Measurements from ENCODE around the gene B4GALNT4.
"Not testable (repeated sequence)": the region's sequence is repeated elsewhere in the genome, so short reads cannot be mapped to it uniquely, and the experiment has no call there.

The B4GALNT4 gene

DNA sequence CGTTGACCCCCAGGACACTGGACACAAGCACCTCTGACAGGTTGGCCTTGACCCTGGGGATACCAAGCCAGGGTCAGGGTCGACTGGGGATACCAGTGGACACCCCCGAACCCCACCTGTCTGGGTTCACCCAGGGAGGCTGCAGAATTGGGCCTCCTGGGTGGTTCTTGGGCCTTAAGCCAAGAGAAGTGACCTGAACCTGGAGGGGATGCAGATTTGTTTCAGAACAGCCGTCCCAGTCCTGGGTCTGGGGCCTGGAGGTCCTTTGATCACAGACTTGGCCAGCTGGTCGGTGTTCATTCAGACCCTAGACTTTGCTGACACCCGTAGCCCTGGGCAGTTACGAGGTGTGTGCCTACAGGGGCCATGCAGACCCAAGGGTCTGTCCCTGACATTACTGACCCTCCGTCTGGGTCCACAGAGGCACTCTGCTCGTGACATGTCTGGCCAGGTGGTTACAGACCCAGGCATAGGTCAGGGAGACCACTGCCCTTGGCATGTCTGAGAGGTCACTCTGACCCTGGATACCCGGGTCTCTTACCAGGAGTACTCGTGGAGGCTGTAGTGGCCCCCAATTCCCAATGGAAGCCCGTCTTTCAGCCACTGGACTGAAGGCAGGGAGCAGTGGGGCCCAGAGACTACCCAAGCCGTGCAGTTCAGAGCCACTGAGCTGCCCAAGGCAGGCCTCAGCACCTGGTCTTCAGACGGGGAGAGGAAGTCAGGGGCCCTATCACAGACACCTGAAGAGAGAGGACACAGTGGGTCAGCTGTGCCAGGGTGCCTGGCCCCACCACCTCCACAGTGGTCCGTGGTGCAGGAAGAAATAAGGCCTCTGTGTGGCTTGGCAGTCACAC, 39.1 kb downstream of the B4GALNT4 start:
- H3K4me1 ChIP-seq (ENCODE audit: insufficient read depth, low read length, severe bottlenecking), result peaks cover 11% of the 10 kb centered on the region
- H3F3A ChIP-seq (ENCODE audit: insufficient read depth, low read length), result no peaks in the 10 kb centered on the region
- TF ChIP-seq, protein P1, sequence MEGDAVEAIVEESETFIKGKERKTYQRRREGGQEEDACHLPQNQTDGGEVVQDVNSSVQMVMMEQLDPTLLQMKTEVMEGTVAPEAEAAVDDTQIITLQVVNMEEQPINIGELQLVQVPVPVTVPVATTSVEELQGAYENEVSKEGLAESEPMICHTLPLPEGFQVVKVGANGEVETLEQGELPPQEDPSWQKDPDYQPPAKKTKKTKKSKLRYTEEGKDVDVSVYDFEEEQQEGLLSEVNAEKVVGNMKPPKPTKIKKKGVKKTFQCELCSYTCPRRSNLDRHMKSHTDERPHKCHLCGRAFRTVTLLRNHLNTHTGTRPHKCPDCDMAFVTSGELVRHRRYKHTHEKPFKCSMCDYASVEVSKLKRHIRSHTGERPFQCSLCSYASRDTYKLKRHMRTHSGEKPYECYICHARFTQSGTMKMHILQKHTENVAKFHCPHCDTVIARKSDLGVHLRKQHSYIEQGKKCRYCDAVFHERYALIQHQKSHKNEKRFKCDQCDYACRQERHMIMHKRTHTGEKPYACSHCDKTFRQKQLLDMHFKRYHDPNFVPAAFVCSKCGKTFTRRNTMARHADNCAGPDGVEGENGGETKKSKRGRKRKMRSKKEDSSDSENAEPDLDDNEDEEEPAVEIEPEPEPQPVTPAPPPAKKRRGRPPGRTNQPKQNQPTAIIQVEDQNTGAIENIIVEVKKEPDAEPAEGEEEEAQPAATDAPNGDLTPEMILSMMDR (IDR thresholded peaks at IDR 0.05; ENCODE audit: low read length), result no peak
- TF ChIP-seq EZH2 (IDR thresholded peaks at IDR 0.05; ENCODE audit: borderline replicate concordance, low read length), result no peak
- H3K9ac ChIP-seq (ENCODE audit: low read length), result no peak overlapping the region
- no peak overlapping the region for H3K27ac ChIP-seq (ENCODE audit: low read depth, low read length, poor library complexity, severe bottlenecking)
- no peak overlapping the region for H3K4me3 ChIP-seq (ENCODE audit: low read depth, low read length, poor library complexity, severe bottlenecking)
- H3K9me3 ChIP-seq (ENCODE audit: low read length), result no peaks in the 10 kb centered on the region
- H2AFZ ChIP-seq (ENCODE audit: low read length), result no peak overlapping the region
- no peaks in the 10 kb centered on the region for H4K20me1 ChIP-seq (ENCODE audit: insufficient read depth, low read length)
- H3K27me3 ChIP-seq (ENCODE audit: insufficient read depth, low read length), result no peaks in the 10 kb centered on the region; the same call in 1 of the 2 replicates
- no peaks in the 10 kb centered on the region for H3K9me2 ChIP-seq (ENCODE audit: low read depth, low read length)
- H3K4me2 ChIP-seq (ENCODE audit: low read length), result no peak overlapping the region
- H3K79me2 ChIP-seq (ENCODE audit: insufficient read depth, low read length), result no peaks in the 10 kb centered on the region
- no peaks in the 10 kb centered on the region for H3K36me3 ChIP-seq (ENCODE audit: insufficient read depth, low read length)

DNA sequence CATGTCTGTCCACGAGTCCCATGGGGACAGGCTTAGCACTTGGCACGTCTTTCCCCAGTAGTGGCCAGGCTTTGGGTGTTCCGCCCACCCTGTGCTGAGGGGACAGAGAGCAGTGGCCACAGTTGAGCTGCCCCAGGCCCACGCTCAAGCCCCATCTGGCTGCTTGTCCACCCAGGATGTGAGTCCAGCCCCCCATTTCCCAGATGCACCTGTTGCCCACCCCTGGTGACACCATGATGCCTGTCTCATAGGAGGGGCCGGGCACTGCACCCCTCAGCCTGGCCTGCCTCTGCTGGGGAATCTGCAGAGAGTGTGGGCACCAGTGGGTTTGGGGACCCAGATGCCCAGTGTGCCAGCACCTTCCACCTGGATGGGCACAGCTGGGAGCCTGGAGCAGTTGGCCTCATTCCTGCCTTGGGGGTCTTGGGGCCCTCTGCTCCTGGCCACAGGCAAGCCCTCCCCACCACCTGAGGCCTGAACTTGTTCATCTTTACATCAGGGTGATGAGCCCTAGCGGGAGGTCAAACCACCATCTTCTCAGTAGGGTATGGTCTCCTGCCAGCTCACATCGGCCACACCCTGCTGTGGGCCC, 39.8 kb downstream of the B4GALNT4 start:
- no peak for TF ChIP-seq EZH2 (IDR thresholded peaks at IDR 0.05; ENCODE audit: borderline replicate concordance, low read length)
- TF ChIP-seq, protein P1 (IDR thresholded peaks at IDR 0.05; ENCODE audit: low read length), result no peak
- H3K79me2 ChIP-seq (ENCODE audit: insufficient read depth, low read length), result no peaks in the 10 kb centered on the region
- no peak overlapping the region for H3K4me2 ChIP-seq (ENCODE audit: low read length)
- no peak overlapping the region for H3K27ac ChIP-seq (ENCODE audit: low read depth, low read length, poor library complexity, severe bottlenecking)
- no peak overlapping the region for H3K4me3 ChIP-seq (ENCODE audit: low read depth, low read length, poor library complexity, severe bottlenecking)
- no peak overlapping the region for H3K9ac ChIP-seq (ENCODE audit: low read length)
- H3K9me2 ChIP-seq (ENCODE audit: low read depth, low read length), result no peaks in the 10 kb centered on the region
- H3K9me3 ChIP-seq (ENCODE audit: low read length), result no peaks in the 10 kb centered on the region
- H3K4me1 ChIP-seq (ENCODE audit: insufficient read depth, low read length, severe bottlenecking), result peaks cover 11% of the 10 kb centered on the region
- H3K27me3 ChIP-seq (ENCODE audit: insufficient read depth, low read length), result no peaks in the 10 kb centered on the region; the same call in 1 of the 2 replicates
- H3F3A ChIP-seq (ENCODE audit: insufficient read depth, low read length), result no peaks in the 10 kb centered on the region
- no peaks in the 10 kb centered on the region for H3K36me3 ChIP-seq (ENCODE audit: insufficient read depth, low read length)
- no peak overlapping the region for H2AFZ ChIP-seq (ENCODE audit: low read length)
- H4K20me1 ChIP-seq (ENCODE audit: insufficient read depth, low read length), result no peaks in the 10 kb centered on the region

DNA sequence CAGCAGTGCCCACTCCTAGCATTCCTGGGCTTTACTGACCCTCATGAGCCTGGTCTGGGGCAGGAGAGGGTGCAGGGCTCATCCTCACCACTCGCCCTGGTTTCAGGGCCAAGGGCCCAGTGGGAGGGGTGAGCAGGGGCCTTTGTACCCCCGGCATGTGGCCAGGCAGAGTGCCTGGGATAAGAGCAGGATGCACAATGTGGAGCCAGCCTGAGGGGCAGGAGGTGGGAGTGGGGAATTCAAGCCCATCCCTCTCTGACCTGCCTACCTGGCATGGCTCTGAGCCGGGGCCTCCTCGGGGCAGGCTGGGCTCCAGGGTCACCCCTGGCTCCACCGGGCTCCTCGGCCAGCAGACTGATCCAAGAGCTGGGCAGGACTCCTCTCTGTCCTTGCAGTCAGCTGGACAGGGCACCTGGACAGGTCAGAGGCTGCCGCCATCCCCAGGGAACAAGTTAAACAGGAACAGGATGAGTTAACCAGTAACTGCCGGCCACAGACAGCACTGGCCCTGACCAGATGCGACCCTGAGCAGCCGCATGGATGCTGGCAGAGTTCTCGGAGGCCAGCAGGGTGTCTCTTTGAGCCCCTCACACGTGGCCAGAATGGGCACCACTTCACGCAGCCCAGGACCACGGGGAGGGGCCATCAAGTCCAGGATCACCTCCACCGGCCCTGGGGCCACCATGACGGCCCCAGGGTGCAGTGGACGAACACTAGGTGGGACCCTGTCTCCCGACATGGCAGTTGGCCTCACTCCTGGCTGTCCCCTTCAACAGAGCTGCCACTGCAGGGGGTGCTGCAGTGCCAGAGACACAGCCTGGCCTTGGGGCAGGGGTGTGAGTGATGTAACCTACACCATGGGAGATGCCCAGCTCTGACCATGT, 40.5 kb downstream of the B4GALNT4 start:
- no peaks in the 10 kb centered on the region for H3K9me3 ChIP-seq (ENCODE audit: low read length)
- H3K4me1 ChIP-seq (ENCODE audit: insufficient read depth, low read length, severe bottlenecking), result peaks cover 11% of the 10 kb centered on the region

DNA sequence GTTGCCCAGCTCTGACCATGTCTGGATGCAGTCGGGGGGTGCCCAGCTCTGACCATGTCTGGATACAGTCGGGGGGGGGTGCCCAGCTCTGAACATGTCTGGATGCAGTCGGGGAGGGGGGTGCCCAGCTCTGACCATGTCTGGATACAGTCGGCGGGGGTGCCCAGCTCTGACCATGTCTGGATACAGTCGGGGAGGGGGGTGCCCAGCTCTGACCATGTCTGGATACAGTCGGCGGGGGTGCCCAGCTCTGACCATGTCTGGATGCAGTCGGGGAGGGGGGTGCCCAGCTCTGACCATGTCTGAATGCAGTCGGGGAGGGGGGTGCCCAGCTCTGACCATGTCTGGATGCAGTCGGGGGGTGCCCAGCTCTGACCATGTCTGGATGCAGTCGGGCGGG, 41.4 kb downstream of the B4GALNT4 start:
- H4K20me1 ChIP-seq (ENCODE audit: insufficient read depth, low read length); H3K36me3 ChIP-seq (ENCODE audit: insufficient read depth, low read length); H3K4me3 ChIP-seq (ENCODE audit: low read depth, low read length, poor library complexity, severe bottlenecking); H3K9me3 ChIP-seq (ENCODE audit: low read length); H3K27ac ChIP-seq (ENCODE audit: low read depth, low read length, poor library complexity, severe bottlenecking); H3K9ac ChIP-seq (ENCODE audit: low read length); H3K27me3 ChIP-seq (ENCODE audit: insufficient read depth, low read length); H2AFZ ChIP-seq (ENCODE audit: low read length); H3K4me2 ChIP-seq (ENCODE audit: low read length); H3K79me2 ChIP-seq (ENCODE audit: insufficient read depth, low read length); H3K9me2 ChIP-seq (ENCODE audit: low read depth, low read length); H3F3A ChIP-seq (ENCODE audit: insufficient read depth, low read length): not testable (repeated sequence)
- peaks cover 11% of the 10 kb centered on the region for H3K4me1 ChIP-seq (ENCODE audit: insufficient read depth, low read length, severe bottlenecking)

More for the DNA sequence above, 40.5 kb downstream of the B4GALNT4 start:
- Histone ChIP-seq H3K79me2 (ENCODE audit: insufficient read depth, low read length) (no peaks in the 10 kb centered on the region), H3F3A (ENCODE audit: insufficient read depth, low read length) (no peaks in the 10 kb centered on the region), H3K27ac (ENCODE audit: low read depth, low read length, poor library complexity, severe bottlenecking) (no peak overlapping the region), H3K9me2 (ENCODE audit: low read depth, low read length) (no peaks in the 10 kb centered on the region), H3K4me2 (ENCODE audit: low read length) (no peak overlapping the region), H3K36me3 (ENCODE audit: insufficient read depth, low read length) (no peaks in the 10 kb centered on the region), H2AFZ (ENCODE audit: low read length) (no peak overlapping the region), H3K27me3 (ENCODE audit: insufficient read depth, low read length) (no peaks in the 10 kb centered on the region; the same call in 1 of the 2 replicates), H3K4me3 (ENCODE audit: low read depth, low read length, poor library complexity, severe bottlenecking) (no peak overlapping the region), H4K20me1 (ENCODE audit: insufficient read depth, low read length) (no peaks in the 10 kb centered on the region), H3K9ac (ENCODE audit: low read length) (no peak overlapping the region)
- no peak for TF ChIP-seq EZH2 (IDR thresholded peaks at IDR 0.05; ENCODE audit: borderline replicate concordance, low read length)
- TF ChIP-seq, protein P1 (IDR thresholded peaks at IDR 0.05; ENCODE audit: low read length), result no peak

DNA sequence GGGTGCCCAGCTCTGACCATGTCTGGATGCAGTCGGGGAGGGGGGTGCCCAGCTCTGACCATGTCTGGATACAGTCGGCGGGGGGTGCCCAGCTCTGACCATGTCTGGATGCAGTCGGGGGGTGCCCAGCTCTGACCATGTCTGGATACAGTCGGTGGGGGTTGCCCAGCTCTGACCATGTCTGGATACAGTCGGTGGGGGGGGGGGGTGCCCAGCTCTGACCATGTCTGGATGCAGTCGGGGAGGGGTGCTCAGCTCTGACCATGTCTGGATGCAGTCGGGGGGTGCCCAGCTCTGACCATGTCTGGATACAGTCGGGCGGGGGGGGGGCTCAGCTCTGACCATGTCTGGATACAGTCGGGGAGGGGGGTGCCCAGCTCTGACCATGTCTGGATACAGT, 42.2 kb downstream of the B4GALNT4 start:
- H3K27ac ChIP-seq (ENCODE audit: low read depth, low read length, poor library complexity, severe bottlenecking); H3K27me3 ChIP-seq (ENCODE audit: insufficient read depth, low read length); H3K9me3 ChIP-seq (ENCODE audit: low read length); H3K79me2 ChIP-seq (ENCODE audit: insufficient read depth, low read length); H3K4me1 ChIP-seq (ENCODE audit: insufficient read depth, low read length, severe bottlenecking); H3K9me2 ChIP-seq (ENCODE audit: low read depth, low read length); H3K4me2 ChIP-seq (ENCODE audit: low read length); H4K20me1 ChIP-seq (ENCODE audit: insufficient read depth, low read length); H2AFZ ChIP-seq (ENCODE audit: low read length); H3F3A ChIP-seq (ENCODE audit: insufficient read depth, low read length); H3K4me3 ChIP-seq (ENCODE audit: low read depth, low read length, poor library complexity, severe bottlenecking); H3K9ac ChIP-seq (ENCODE audit: low read length); H3K36me3 ChIP-seq (ENCODE audit: insufficient read depth, low read length): not testable (repeated sequence)

Data from OCI-LY1 (cell line).